GM23338 (cell line): ENCODE data around the gene CHST6. TPM values are rescaled to one million over a fixed set of nuclear protein-coding genes. Genes with fewer than 3 reads are reported as not detected.

Source experiments
- ATAC-seq: fragments of 200-7000 bp; cut with Tn5 transposase; 3 replicates; pipeline ENCODE4 v1.9.1; 2020
- DNase-seq: peaks from one replicate; pipeline ENCODE4 v3.0.0-alpha.2; 2015; ENCODE audit warnings: low spot score
- H2AFZ ChIP-seq: fragments of 200-600 bp; sonication (generic); 2 replicates; pipeline ENCODE4 v1.8.0; 2016; ENCODE audit warnings: antibody characterized with exemption, mild to moderate bottlenecking, moderate library complexity
- H3F3A ChIP-seq: fragments of 200-600 bp; sonication (generic); replicated peaks from 2 replicates; pipeline ENCODE4 v1.8.0; 2017; ENCODE audit warnings: antibody characterized with exemption, mixed run types, low read depth
- H3K27ac ChIP-seq: fragments of 200-600 bp; sonication (generic); 2 replicates; pipeline ENCODE4 v1.6.1; 2016; ENCODE audit warnings: low read depth
- H3K27me3 ChIP-seq: fragments of 200-600 bp; sonication (generic); 2 replicates; pipeline ENCODE4 v1.8.0; 2016; ENCODE audit warnings: mild to moderate bottlenecking, mixed run types, moderate library complexity; ENCODE audit not compliant: insufficient read depth
- H3K36me3 ChIP-seq: fragments of 200-600 bp; sonication (generic); 2 replicates; pipeline ENCODE4 v1.8.0; 2016; ENCODE audit warnings: mild to moderate bottlenecking; ENCODE audit not compliant: insufficient read depth
- H3K4me1 ChIP-seq: fragments of 200-600 bp; sonication (generic); 2 replicates; pipeline ENCODE4 v1.8.0; 2016; ENCODE audit warnings: mild to moderate bottlenecking, moderate library complexity; ENCODE audit not compliant: insufficient read depth
- H3K4me2 ChIP-seq: fragments of 200-600 bp; sonication (generic); 2 replicates; pipeline ENCODE4 v1.7.1; 2017; ENCODE audit warnings: mixed run types
- H3K4me3 ChIP-seq: fragments of 200-600 bp; sonication (generic); 2 replicates; pipeline ENCODE4 v1.6.1; 2016; ENCODE audit warnings: mixed run types
- H3K79me2 ChIP-seq: fragments of 200-600 bp; sonication (generic); replicated peaks from 2 replicates; pipeline ENCODE4 v1.8.0; 2017; ENCODE audit warnings: mild to moderate bottlenecking; ENCODE audit not compliant: insufficient read depth
- H3K9me2 ChIP-seq: fragments of 200-600 bp; sonication (generic); 2 replicates; pipeline ENCODE4 v1.8.0; 2017; ENCODE audit not compliant: insufficient read depth
- H4K20me1 ChIP-seq: fragments of 200-600 bp; sonication (generic); replicated peaks from 2 replicates; pipeline ENCODE4 v1.8.0; 2017; ENCODE audit warnings: mild to moderate bottlenecking; ENCODE audit not compliant: insufficient read depth
- H3K27ac Mint-ChIP-seq: 2 replicates; pipeline ENCODE4 v1.8.0; 2020; ENCODE audit warnings: inconsistent platforms, mild to moderate bottlenecking, moderate library complexity, mixed read lengths
- H3K27me3 Mint-ChIP-seq: 3 replicates; pipeline ENCODE4 v1.8.0; 2022; ENCODE audit warnings: low read depth, mild to moderate bottlenecking, moderate library complexity, mixed read lengths, inconsistent platforms; ENCODE audit not compliant: insufficient read depth, poor library complexity
- H3K36me3 Mint-ChIP-seq: 3 replicates; pipeline ENCODE4 v1.8.0; 2021; ENCODE audit warnings: low read depth, mild to moderate bottlenecking, inconsistent platforms, moderate library complexity, mixed read lengths
- H3K4me1 Mint-ChIP-seq: 3 replicates; pipeline ENCODE4 v1.8.0; 2020; ENCODE audit warnings: mild to moderate bottlenecking, inconsistent platforms, mixed read lengths
- H3K4me3 Mint-ChIP-seq: 3 replicates; pipeline ENCODE4 v1.8.0; 2021; ENCODE audit warnings: moderate library complexity, mild to moderate bottlenecking, inconsistent platforms, mixed read lengths
- H3K9me3 Mint-ChIP-seq: 3 replicates; pipeline ENCODE4 v1.8.0; 2020; ENCODE audit warnings: moderate library complexity, mild to moderate bottlenecking, inconsistent platforms, mixed read lengths
- CREB1 ChIP-seq: fragments of 250-450 bp; sonication (Bioruptor Pico); IDR thresholded peaks from 2 replicates; pipeline ENCODE4 v1.5.0; 2020; ENCODE audit warnings: low read depth, mild to moderate bottlenecking, moderate library complexity
- ETS1 ChIP-seq: IDR thresholded peaks from 2 replicates; pipeline ENCODE4 v1.6.1; 2016; ENCODE audit warnings: antibody characterized with exemption
- EZH2 ChIP-seq: fragments of 200-600 bp; sonication (generic); IDR thresholded peaks from one replicate; pipeline ENCODE4 v1.8.0; 2017; ENCODE audit warnings: antibody characterized with exemption, mild to moderate bottlenecking, low read depth; ENCODE audit not compliant: unreplicated experiment
- EZH2phosphoT487 ChIP-seq: fragments of 200-600 bp; sonication (generic); IDR thresholded peaks from one replicate; pipeline ENCODE4 v1.8.1; 2018; ENCODE audit warnings: antibody characterized with exemption; ENCODE audit not compliant: unreplicated experiment
- NANOG ChIP-seq: IDR thresholded peaks from 2 replicates; pipeline ENCODE4 v1.6.1; 2016; ENCODE audit warnings: antibody characterized with exemption, borderline replicate concordance
- POLR2AphosphoS5 ChIP-seq: IDR thresholded peaks from 2 replicates; pipeline ENCODE4 v1.6.1; 2016; ENCODE audit warnings: antibody characterized with exemption, low read depth
- ZNF331 ChIP-seq: fragments of 250-450 bp; sonication (Bioruptor Pico); IDR thresholded peaks from 2 replicates; pipeline ENCODE4 v1.5.0; 2020; ENCODE audit warnings: low read depth, mild to moderate bottlenecking, moderate library complexity
- polyA plus RNA-seq: library from polyadenylated mRNA; unstranded; fragments of >200 nt; fragmentation: Nextera tagmentation; extraction: Ambion mirVana; gene quantifications from 2 replicates; pipeline ENCODE4 v1.2.1, GENCODE V29; 2016
- total RNA-seq: library from RNA; depleted of rRNA; stranded (reverse); fragments of >200 nt; shearing (Covaris generic); gene quantifications from 2 replicates; pipeline ENCODE4 v1.2.3, GENCODE V29; 2014
- TF ChIP-seq, protein P1 (sequence below): IDR thresholded peaks from one replicate; pipeline ENCODE4 v1.6.1; 2018; ENCODE audit warnings: antibody characterized with exemption; ENCODE audit not compliant: unreplicated experiment
- TF ChIP-seq, protein P2 (sequence below), 2 experiments: fragments of 200-600 bp in 1 of 2; sonication (generic) in 1 of 2; conservative IDR thresholded peaks; 2 replicates each; pipeline versions ENCODE4 v1.5.1 to v1.6.1; 2016 to 2017; ENCODE audit warnings: antibody characterized with exemption in 2 of 2, low read depth in 2 of 2, mild to moderate bottlenecking in 2 of 2, moderate library complexity in 1 of 2
- TF ChIP-seq, protein P3 (sequence below): fragments of 250-450 bp; sonication (Bioruptor Pico); IDR thresholded peaks from 2 replicates; pipeline ENCODE4 v1.5.0; 2020; ENCODE audit warnings: mild to moderate bottlenecking, moderate library complexity

CHST6 gene
- total and polyA plus RNA-seq, 2 experiments from 2014 or later = 2.7 to 22.2 TPM

DNA sequence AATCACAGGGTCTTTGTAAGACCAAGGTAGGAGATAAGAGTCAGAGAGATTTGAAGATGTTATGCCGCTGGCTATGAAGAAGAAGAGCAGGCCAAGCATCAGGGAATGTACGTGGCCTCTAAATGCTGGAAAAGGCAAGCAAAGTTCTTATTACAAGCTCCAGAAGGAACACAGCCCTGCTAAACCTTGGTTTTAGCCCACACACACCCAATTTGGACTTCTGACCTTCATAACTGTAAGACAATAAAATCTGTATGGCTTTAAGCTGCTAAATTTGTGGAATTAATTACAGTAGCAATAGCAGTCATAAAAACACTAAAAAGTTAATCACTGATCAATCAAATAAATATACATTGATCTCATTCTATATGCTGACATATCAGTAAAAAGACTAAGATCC is 36.8 kb downstream of the CHST6 start (continued):
- TF ChIP-seq, protein P1, sequence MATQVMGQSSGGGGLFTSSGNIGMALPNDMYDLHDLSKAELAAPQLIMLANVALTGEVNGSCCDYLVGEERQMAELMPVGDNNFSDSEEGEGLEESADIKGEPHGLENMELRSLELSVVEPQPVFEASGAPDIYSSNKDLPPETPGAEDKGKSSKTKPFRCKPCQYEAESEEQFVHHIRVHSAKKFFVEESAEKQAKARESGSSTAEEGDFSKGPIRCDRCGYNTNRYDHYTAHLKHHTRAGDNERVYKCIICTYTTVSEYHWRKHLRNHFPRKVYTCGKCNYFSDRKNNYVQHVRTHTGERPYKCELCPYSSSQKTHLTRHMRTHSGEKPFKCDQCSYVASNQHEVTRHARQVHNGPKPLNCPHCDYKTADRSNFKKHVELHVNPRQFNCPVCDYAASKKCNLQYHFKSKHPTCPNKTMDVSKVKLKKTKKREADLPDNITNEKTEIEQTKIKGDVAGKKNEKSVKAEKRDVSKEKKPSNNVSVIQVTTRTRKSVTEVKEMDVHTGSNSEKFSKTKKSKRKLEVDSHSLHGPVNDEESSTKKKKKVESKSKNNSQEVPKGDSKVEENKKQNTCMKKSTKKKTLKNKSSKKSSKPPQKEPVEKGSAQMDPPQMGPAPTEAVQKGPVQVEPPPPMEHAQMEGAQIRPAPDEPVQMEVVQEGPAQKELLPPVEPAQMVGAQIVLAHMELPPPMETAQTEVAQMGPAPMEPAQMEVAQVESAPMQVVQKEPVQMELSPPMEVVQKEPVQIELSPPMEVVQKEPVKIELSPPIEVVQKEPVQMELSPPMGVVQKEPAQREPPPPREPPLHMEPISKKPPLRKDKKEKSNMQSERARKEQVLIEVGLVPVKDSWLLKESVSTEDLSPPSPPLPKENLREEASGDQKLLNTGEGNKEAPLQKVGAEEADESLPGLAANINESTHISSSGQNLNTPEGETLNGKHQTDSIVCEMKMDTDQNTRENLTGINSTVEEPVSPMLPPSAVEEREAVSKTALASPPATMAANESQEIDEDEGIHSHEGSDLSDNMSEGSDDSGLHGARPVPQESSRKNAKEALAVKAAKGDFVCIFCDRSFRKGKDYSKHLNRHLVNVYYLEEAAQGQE = no peak
- TF ChIP-seq CREB1 (CRISPR knock-in tag) (no peak), EZH2 (no peak), NANOG (no peak)

DNA sequence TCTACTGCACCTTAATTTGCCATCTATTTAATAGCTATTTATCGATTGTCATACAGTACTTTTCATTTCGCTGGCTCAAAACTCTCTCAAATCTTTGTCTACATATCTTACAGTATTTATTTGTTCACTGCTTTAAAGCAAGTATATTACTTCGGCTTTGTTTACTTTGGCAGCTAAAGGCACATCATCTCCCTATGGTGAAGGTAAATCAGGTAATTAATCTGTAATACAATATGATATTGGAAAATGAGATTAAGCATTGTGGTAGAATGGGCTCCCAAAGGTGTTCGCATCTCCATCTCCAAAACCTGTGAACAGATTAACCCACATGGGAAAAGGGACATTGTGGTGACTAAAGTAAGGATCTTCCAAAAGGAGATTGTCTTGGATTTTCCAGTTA is 37.2 kb downstream of the CHST6 start:
- ATAC-seq (no peak), DNase-seq (no peak)
- Histone ChIP-seq H3K36me3 (no peaks in the 10 kb centered on the region), H3K4me1 (peaks cover 31% of the 10 kb centered on the region), H3K4me3 (no peak overlapping the region), H3K27ac (no peak overlapping the region), H3K4me2 (no peak overlapping the region), H4K20me1 (peaks cover 84% of the 10 kb centered on the region), H2AFZ (no peak overlapping the region), H3K79me2 (peaks cover 100% of the 10 kb centered on the region), H3K27me3 (no peaks in the 10 kb centered on the region), H3K9me2 (no peaks in the 10 kb centered on the region), H3F3A (no peaks in the 10 kb centered on the region)
- Mint-ChIP-seq H3K4me3 (no peak overlapping the region), H3K4me1 (peaks cover 59% of the 10 kb centered on the region), H3K27ac (no peak overlapping the region), H3K36me3 (peaks cover 7% of the 10 kb centered on the region; the same call in 2 of the 3 replicates), H3K27me3 (peaks cover 7% of the 10 kb centered on the region), H3K9me3 (no peaks in the 10 kb centered on the region)
- TF ChIP-seq EZH2phosphoT487 (no peak), POLR2AphosphoS5 (no peak), ETS1 (no peak), CREB1 (CRISPR knock-in tag) (no peak), ZNF331 (no peak), NANOG (no peak)
- TF ChIP-seq, protein P2, sequence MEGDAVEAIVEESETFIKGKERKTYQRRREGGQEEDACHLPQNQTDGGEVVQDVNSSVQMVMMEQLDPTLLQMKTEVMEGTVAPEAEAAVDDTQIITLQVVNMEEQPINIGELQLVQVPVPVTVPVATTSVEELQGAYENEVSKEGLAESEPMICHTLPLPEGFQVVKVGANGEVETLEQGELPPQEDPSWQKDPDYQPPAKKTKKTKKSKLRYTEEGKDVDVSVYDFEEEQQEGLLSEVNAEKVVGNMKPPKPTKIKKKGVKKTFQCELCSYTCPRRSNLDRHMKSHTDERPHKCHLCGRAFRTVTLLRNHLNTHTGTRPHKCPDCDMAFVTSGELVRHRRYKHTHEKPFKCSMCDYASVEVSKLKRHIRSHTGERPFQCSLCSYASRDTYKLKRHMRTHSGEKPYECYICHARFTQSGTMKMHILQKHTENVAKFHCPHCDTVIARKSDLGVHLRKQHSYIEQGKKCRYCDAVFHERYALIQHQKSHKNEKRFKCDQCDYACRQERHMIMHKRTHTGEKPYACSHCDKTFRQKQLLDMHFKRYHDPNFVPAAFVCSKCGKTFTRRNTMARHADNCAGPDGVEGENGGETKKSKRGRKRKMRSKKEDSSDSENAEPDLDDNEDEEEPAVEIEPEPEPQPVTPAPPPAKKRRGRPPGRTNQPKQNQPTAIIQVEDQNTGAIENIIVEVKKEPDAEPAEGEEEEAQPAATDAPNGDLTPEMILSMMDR (conservative IDR thresholded peaks at IDR 0.05; ENCODE audit: low read depth in 2 of 2) = no peak
- TF ChIP-seq, protein P3, sequence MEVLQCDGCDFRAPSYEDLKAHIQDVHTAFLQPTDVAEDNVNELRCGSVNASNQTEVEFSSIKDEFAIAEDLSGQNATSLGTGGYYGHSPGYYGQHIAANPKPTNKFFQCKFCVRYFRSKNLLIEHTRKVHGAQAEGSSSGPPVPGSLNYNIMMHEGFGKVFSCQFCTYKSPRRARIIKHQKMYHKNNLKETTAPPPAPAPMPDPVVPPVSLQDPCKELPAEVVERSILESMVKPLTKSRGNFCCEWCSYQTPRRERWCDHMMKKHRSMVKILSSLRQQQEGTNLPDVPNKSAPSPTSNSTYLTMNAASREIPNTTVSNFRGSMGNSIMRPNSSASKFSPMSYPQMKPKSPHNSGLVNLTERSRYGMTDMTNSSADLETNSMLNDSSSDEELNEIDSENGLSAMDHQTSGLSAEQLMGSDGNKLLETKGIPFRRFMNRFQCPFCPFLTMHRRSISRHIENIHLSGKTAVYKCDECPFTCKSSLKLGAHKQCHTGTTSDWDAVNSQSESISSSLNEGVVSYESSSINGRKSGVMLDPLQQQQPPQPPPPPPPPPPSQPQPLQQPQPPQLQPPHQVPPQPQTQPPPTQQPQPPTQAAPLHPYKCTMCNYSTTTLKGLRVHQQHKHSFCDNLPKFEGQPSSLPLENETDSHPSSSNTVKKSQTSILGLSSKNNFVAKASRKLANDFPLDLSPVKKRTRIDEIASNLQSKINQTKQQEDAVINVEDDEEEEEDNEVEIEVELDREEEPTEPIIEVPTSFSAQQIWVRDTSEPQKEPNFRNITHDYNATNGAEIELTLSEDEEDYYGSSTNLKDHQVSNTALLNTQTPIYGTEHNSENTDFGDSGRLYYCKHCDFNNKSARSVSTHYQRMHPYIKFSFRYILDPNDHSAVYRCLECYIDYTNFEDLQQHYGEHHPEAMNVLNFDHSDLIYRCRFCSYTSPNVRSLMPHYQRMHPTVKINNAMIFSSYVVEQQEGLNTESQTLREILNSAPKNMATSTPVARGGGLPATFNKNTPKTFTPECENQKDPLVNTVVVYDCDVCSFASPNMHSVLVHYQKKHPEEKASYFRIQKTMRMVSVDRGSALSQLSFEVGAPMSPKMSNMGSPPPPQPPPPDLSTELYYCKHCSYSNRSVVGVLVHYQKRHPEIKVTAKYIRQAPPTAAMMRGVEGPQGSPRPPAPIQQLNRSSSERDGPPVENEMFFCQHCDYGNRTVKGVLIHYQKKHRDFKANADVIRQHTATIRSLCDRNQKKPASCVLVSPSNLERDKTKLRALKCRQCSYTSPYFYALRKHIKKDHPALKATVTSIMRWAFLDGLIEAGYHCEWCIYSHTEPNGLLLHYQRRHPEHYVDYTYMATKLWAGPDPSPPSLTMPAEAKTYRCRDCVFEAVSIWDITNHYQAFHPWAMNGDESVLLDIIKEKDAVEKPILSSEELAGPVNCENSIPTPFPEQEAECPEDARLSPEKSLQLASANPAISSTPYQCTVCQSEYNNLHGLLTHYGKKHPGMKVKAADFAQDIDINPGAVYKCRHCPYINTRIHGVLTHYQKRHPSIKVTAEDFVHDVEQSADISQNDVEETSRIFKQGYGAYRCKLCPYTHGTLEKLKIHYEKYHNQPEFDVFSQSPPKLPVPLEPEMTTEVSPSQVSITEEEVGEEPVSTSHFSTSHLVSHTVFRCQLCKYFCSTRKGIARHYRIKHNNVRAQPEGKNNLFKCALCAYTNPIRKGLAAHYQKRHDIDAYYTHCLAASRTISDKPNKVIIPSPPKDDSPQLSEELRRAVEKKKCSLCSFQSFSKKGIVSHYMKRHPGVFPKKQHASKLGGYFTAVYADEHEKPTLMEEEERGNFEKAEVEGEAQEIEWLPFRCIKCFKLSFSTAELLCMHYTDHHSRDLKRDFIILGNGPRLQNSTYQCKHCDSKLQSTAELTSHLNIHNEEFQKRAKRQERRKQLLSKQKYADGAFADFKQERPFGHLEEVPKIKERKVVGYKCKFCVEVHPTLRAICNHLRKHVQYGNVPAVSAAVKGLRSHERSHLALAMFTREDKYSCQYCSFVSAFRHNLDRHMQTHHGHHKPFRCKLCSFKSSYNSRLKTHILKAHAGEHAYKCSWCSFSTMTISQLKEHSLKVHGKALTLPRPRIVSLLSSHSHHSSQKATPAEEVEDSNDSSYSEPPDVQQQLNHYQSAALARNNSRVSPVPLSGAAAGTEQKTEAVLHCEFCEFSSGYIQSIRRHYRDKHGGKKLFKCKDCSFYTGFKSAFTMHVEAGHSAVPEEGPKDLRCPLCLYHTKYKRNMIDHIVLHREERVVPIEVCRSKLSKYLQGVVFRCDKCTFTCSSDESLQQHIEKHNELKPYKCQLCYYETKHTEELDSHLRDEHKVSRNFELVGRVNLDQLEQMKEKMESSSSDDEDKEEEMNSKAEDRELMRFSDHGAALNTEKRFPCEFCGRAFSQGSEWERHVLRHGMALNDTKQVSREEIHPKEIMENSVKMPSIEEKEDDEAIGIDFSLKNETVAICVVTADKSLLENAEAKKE (CRISPR knock-in tag) = no peak
